ENCODE results near the gene SLC5A10.

The SLC5A10 gene

GRCh38 chr17:18965530-18966236 lies 13.7 kb downstream of the SLC5A10 start:
- no peak for DNase-seq

- no peak for DNase-seq
These were observed 15.1 kb downstream of the SLC5A10 start for GRCh38 chr17:18966831-18967624.

- no peak for DNase-seq
These were observed 16.0 kb downstream of the SLC5A10 start for GRCh38 chr17:18967916-18968315.

GRCh38 chr17:18968345-18968744 lies 16.4 kb downstream of the SLC5A10 start:
- DNase-seq = no peak

- no peak for DNase-seq
These were observed 17.3 kb downstream of the SLC5A10 start for GRCh38 chr17:18968945-18969887.

- DNase-seq = no peak
These were observed 18.9 kb downstream of the SLC5A10 start for GRCh38 chr17:18970582-18971480.

GRCh38 chr17:18971801-18972200 lies 19.8 kb downstream of the SLC5A10 start:
- no peak for DNase-seq

- DNase-seq = peak; percentile 53 to 68
These were observed 22.6 kb downstream of the SLC5A10 start for GRCh38 chr17:18974407-18975149.

- DNase-seq = no peak
These were observed 23.6 kb downstream of the SLC5A10 start for GRCh38 chr17:18975597-18975996.

GRCh38 chr17:18976201-18976600 lies 24.2 kb downstream of the SLC5A10 start:
- no peak for DNase-seq

GRCh38 chr17:18977021-18977420 lies 25.1 kb downstream of the SLC5A10 start:
- DNase-seq = no peak

- no peak for DNase-seq
These were observed 25.7 kb downstream of the SLC5A10 start for GRCh38 chr17:18977646-18978045.

- DNase-seq = no peak
These were observed 26.1 kb downstream of the SLC5A10 start for GRCh38 chr17:18978050-18978449.

GRCh38 chr17:18978655-18979054 lies 26.7 kb downstream of the SLC5A10 start:
- DNase-seq = no peak

- DNase-seq = no peak
These were observed 28.8 kb downstream of the SLC5A10 start for GRCh38 chr17:18980682-18981334.

GRCh38 chr17:18981335-18981641 lies 29.3 kb downstream of the SLC5A10 start:
- DNase-seq = no peak

- peak; percentile 45 to 55 for DNase-seq
These were observed 29.9 kb downstream of the SLC5A10 start for GRCh38 chr17:18981642-18982424.

GRCh38 chr17:18984273-18985114 lies 32.5 kb downstream of the SLC5A10 start:
- no peak for DNase-seq

- no peak for DNase-seq
These were observed 33.5 kb downstream of the SLC5A10 start for GRCh38 chr17:18985475-18985874.
